ENCODE data around the gene RXRA.

DNA sequence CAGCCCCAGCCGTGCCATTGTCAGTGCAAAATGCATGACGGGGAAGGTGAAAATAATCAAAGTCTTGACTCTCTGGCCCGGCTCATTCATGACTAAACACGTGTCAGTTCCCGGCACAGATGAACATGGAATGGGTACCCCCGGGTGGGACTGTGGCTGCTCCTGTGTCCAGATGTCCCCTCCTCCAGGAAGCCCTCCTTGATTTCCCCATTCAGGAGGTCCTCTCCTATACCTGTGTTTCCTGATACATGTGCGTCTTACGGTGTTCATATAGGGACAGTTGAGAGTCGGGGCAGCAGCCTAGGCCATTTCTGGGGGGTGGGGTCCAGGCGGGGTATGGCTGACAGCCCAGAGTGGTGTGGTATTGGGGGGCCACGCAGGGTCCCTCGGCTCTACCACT is 19.5 kb downstream of the RXRA start:
- TF ChIP-seq EZH2 (IDR thresholded peaks at IDR 0.05) (no peak), POLR2AphosphoS5 (IDR thresholded peaks at IDR 0.05; ENCODE audit: borderline replicate concordance, low read depth, low read length) (no peak)
